Cardiac muscle cell (in vitro differentiated cells and primary cell): ENCODE results near the gene VTA1. TPM values are rescaled to one million over a fixed set of nuclear protein-coding genes. Genes with fewer than 3 reads are reported as not detected.

Experiments
- DNase-seq, 2 donors: peaks; one replicate each; pipeline versions ENCODE4 v3.0.0 to v3.0.0-alpha.2; 2010 to 2017; ENCODE audit warnings: low read depth in 1 of 2, low spot score in 1 of 2
- H3K27ac ChIP-seq: fragments of 200-600 bp; sonication (generic); 2 replicates; pipeline ENCODE4 v1.5.1; 2016
- H3K27me3 ChIP-seq: fragments of 200-600 bp; sonication (generic); 2 replicates; pipeline ENCODE4 v1.6.0; 2016; ENCODE audit warnings: control low read depth
- H3K36me3 ChIP-seq: fragments of 200-600 bp; sonication (generic); 2 replicates; pipeline ENCODE4 v1.5.1; 2016; ENCODE audit warnings: control low read depth
- H3K4me1 ChIP-seq: fragments of 200-600 bp; sonication (generic); 2 replicates; pipeline ENCODE4 v1.8.1; 2017; ENCODE audit warnings: low read depth, mild to moderate bottlenecking, mixed run types
- H3K4me3 ChIP-seq: fragments of 200-600 bp; sonication (generic); 2 replicates; pipeline ENCODE4 v1.5.1; 2016; ENCODE audit warnings: mild to moderate bottlenecking
- H3K9me3 ChIP-seq: fragments of 200-600 bp; sonication (generic); 2 replicates; pipeline ENCODE4 v1.5.1; 2017; ENCODE audit warnings: low read depth, mild to moderate bottlenecking, control low read depth
- CTCF ChIP-seq: IDR thresholded peaks from 2 replicates; pipeline ENCODE4 v1.5.1; 2012; ENCODE audit warnings: low read depth, mild to moderate bottlenecking, low read length
- polyA plus RNA-seq: library from polyadenylated mRNA; unstranded; fragments of >200 nt; fragmentation: Nextera tagmentation; extraction: Ambion mirVana; gene quantifications from 2 replicates; pipeline ENCODE4 v1.2.1, GENCODE V29; 2016
- total RNA-seq: library from RNA; depleted of rRNA; stranded (reverse); fragments of >200 nt; gene quantifications from 2 replicates; pipeline ENCODE4 v1.2.3, GENCODE V29; 2016

VTA1 gene
- total and polyA plus RNA-seq, 2 experiments from 2014 or later: 44.0 to 93.0 TPM

GRCh38 chr6:142238881-142239280 lies 91.8 kb downstream of the VTA1 start:
- no peaks in the 10 kb centered on the region for H3K27me3 ChIP-seq
- peaks cover 10% of the 10 kb centered on the region for H3K4me1 ChIP-seq
- TF ChIP-seq CTCF: no peak
- no peak for DNase-seq
- no peak overlapping the region for H3K4me3 ChIP-seq
- no peak overlapping the region for H3K27ac ChIP-seq
- H3K36me3 ChIP-seq: no peaks in the 10 kb centered on the region
- no peaks in the 10 kb centered on the region for H3K9me3 ChIP-seq

GRCh38 chr6:142240179-142240578 lies 93.1 kb downstream of the VTA1 start:
- Histone ChIP-seq H3K36me3 (no peaks in the 10 kb centered on the region), H3K9me3 (no peaks in the 10 kb centered on the region), H3K27me3 (no peaks in the 10 kb centered on the region), H3K4me1 (peaks cover 9% of the 10 kb centered on the region), H3K4me3 (no peak overlapping the region), H3K27ac (no peak overlapping the region)
- DNase-seq: peak in 1 of 2 donors; percentile 4
- no peak for TF ChIP-seq CTCF

GRCh38 chr6:142241061-142241460 lies 94.0 kb downstream of the VTA1 start:
- H3K4me3 ChIP-seq: no peak overlapping the region
- H3K36me3 ChIP-seq: no peaks in the 10 kb centered on the region
- TF ChIP-seq CTCF: no peak
- H3K27me3 ChIP-seq: no peaks in the 10 kb centered on the region
- no peak for DNase-seq
- no peaks in the 10 kb centered on the region for H3K9me3 ChIP-seq
- H3K27ac ChIP-seq: no peak overlapping the region
- H3K4me1 ChIP-seq: no peaks in the 10 kb centered on the region

GRCh38 chr6:142242269-142242668 lies 95.2 kb downstream of the VTA1 start:
- TF ChIP-seq CTCF: no peak
- H3K36me3 ChIP-seq: no peaks in the 10 kb centered on the region
- no peaks in the 10 kb centered on the region for H3K27me3 ChIP-seq
- H3K27ac ChIP-seq: no peak overlapping the region
- H3K9me3 ChIP-seq: no peaks in the 10 kb centered on the region
- no peaks in the 10 kb centered on the region for H3K4me1 ChIP-seq
- no peak overlapping the region for H3K4me3 ChIP-seq
- DNase-seq: peak in 1 of 2 donors; percentile 36

- Histone ChIP-seq H3K9me3 (no peaks in the 10 kb centered on the region), H3K4me1 (no peaks in the 10 kb centered on the region), H3K4me3 (no peak overlapping the region), H3K27ac (no peak overlapping the region), H3K36me3 (no peaks in the 10 kb centered on the region), H3K27me3 (no peaks in the 10 kb centered on the region)
- no peak for DNase-seq
- no peak for TF ChIP-seq CTCF
Observed at GRCh38 chr6:142246960-142247359, 99.9 kb downstream of the VTA1 start.

GRCh38 chr6:142249266-142249665 lies 102.2 kb downstream of the VTA1 start:
- Histone ChIP-seq H3K36me3 (no peaks in the 10 kb centered on the region), H3K27ac (no peak overlapping the region), H3K27me3 (no peaks in the 10 kb centered on the region), H3K9me3 (no peaks in the 10 kb centered on the region), H3K4me3 (no peak overlapping the region), H3K4me1 (no peaks in the 10 kb centered on the region)
- no peak for TF ChIP-seq CTCF
- no peak for DNase-seq
